IPS-15b (cell line): Measurements from ENCODE around the gene POU3F1.

ENCODE experiments used
- H3K27me3 ChIP-seq: one replicate; pipeline ENCODE4 v1.6.1; 2013; ENCODE audit warnings: low read length; ENCODE audit not compliant: control insufficient read depth, insufficient read depth
- H3K36me3 ChIP-seq: one replicate; pipeline ENCODE4 v1.6.1; 2013; ENCODE audit warnings: low read length; ENCODE audit not compliant: control insufficient read depth, insufficient read depth
- H3K4me1 ChIP-seq: one replicate; pipeline ENCODE4 v1.6.1; 2013; ENCODE audit warnings: mild to moderate bottlenecking, low read length; ENCODE audit not compliant: control insufficient read depth, insufficient read depth
- H3K4me3 ChIP-seq: one replicate; pipeline ENCODE4 v1.5.1; 2013; ENCODE audit warnings: low read depth, low read length
- H3K9ac ChIP-seq: one replicate; pipeline ENCODE4 v1.6.1; 2013; ENCODE audit warnings: low read depth, mild to moderate bottlenecking, low read length
- H3K9me3 ChIP-seq: one replicate; pipeline ENCODE4 v1.6.1; 2013; ENCODE audit warnings: mild to moderate bottlenecking, low read length; ENCODE audit not compliant: control insufficient read depth, insufficient read depth

The POU3F1 gene

GRCh38 chr1:38055965-38056364, 9.4 kb upstream of the POU3F1 start:
- H3K9ac ChIP-seq: no peak overlapping the region
- H3K36me3 ChIP-seq: no peaks in the 10 kb centered on the region
- H3K27me3 ChIP-seq: no peaks in the 10 kb centered on the region
- peaks cover 17% of the 10 kb centered on the region for H3K4me1 ChIP-seq
- no peaks in the 10 kb centered on the region for H3K9me3 ChIP-seq
- no peak overlapping the region for H3K4me3 ChIP-seq

GRCh38 chr1:38055398-38055797, 8.8 kb upstream of the POU3F1 start:
- Histone ChIP-seq H3K36me3 (no peaks in the 10 kb centered on the region), H3K9me3 (no peaks in the 10 kb centered on the region), H3K9ac (no peak overlapping the region), H3K27me3 (no peaks in the 10 kb centered on the region), H3K4me1 (peaks cover 17% of the 10 kb centered on the region), H3K4me3 (no peak overlapping the region)

- H3K4me1 ChIP-seq: peaks cover 13% of the 10 kb centered on the region
- no peak overlapping the region for H3K4me3 ChIP-seq
- H3K9ac ChIP-seq: no peak overlapping the region
- H3K27me3 ChIP-seq: peaks cover 10% of the 10 kb centered on the region
- H3K36me3 ChIP-seq: no peaks in the 10 kb centered on the region
- no peaks in the 10 kb centered on the region for H3K9me3 ChIP-seq
These were observed 7.0 kb upstream of the POU3F1 start for GRCh38 chr1:38053416-38054091.

- Histone ChIP-seq H3K9ac (no peak overlapping the region), H3K27me3 (peaks cover 16% of the 10 kb centered on the region)
These were observed 6.3 kb upstream of the POU3F1 start for GRCh38 chr1:38052750-38053415.

GRCh38 chr1:38051079-38051543, 4.5 kb upstream of the POU3F1 start:
- Histone ChIP-seq H3K27me3 (peaks cover 23% of the 10 kb centered on the region), H3K9ac (no peak overlapping the region), H3K9me3 (no peaks in the 10 kb centered on the region), H3K4me1 (peaks cover 15% of the 10 kb centered on the region), H3K36me3 (no peaks in the 10 kb centered on the region), H3K4me3 (no peak overlapping the region)

More at GRCh38 chr1:38052750-38053415, 6.3 kb upstream of the POU3F1 start:
- Histone ChIP-seq H3K4me3 (no peak overlapping the region), H3K9me3 (no peaks in the 10 kb centered on the region), H3K4me1 (peaks cover 15% of the 10 kb centered on the region), H3K36me3 (no peaks in the 10 kb centered on the region)

- no peak overlapping the region for H3K4me3 ChIP-seq
- H3K9me3 ChIP-seq: no peaks in the 10 kb centered on the region
- peaks cover 15% of the 10 kb centered on the region for H3K4me1 ChIP-seq
- no peaks in the 10 kb centered on the region for H3K36me3 ChIP-seq
- no peak overlapping the region for H3K9ac ChIP-seq
- H3K27me3 ChIP-seq: peaks cover 26% of the 10 kb centered on the region
These were observed 3.9 kb upstream of the POU3F1 start for GRCh38 chr1:38050397-38051078.

GRCh38 chr1:38047603-38048141, 1.1 kb upstream of the POU3F1 start:
- peak overlapping the region; percentile 41 for H3K9ac ChIP-seq
- H3K4me3 ChIP-seq: peak overlapping the region; percentile 79
- peaks cover 50% of the 10 kb centered on the region for H3K27me3 ChIP-seq

GRCh38 chr1:38046884-38047602, 450 bp upstream of the POU3F1 start:
- peaks cover 52% of the 10 kb centered on the region for H3K27me3 ChIP-seq

More at GRCh38 chr1:38047603-38048141, 1.1 kb upstream of the POU3F1 start:
- peaks cover 4% of the 10 kb centered on the region for H3K4me1 ChIP-seq
- H3K36me3 ChIP-seq: peaks cover 2% of the 10 kb centered on the region
- no peaks in the 10 kb centered on the region for H3K9me3 ChIP-seq

GRCh38 chr1:38045401-38046332, 926 bp downstream of the POU3F1 start:
- Histone ChIP-seq H3K9me3 (no peaks in the 10 kb centered on the region), H3K36me3 (peaks cover 5% of the 10 kb centered on the region), H3K9ac (no peak overlapping the region), H3K27me3 (peaks cover 55% of the 10 kb centered on the region), H3K4me3 (peak overlapping the region; percentile 63), H3K4me1 (peaks cover 2% of the 10 kb centered on the region)

More at GRCh38 chr1:38046884-38047602, 450 bp upstream of the POU3F1 start:
- Histone ChIP-seq H3K4me1 (peaks cover 2% of the 10 kb centered on the region), H3K9me3 (no peaks in the 10 kb centered on the region), H3K36me3 (peaks cover 5% of the 10 kb centered on the region), H3K9ac (peak overlapping the region; percentile 24), H3K4me3 (peak overlapping the region; percentile 79)

GRCh38 chr1:38044221-38045215, 2.1 kb downstream of the POU3F1 start:
- Histone ChIP-seq H3K9me3 (no peaks in the 10 kb centered on the region), H3K9ac (peak overlapping the region; percentile 26), H3K4me3 (peak overlapping the region; percentile 64), H3K27me3 (peaks cover 55% of the 10 kb centered on the region), H3K4me1 (peaks cover 2% of the 10 kb centered on the region), H3K36me3 (peaks cover 5% of the 10 kb centered on the region)
